Astrocyte of the hippocampus (primary cell): ENCODE measurements around the gene OMD.

Source experiments
- DNase-seq: peaks from one replicate; pipeline ENCODE4 v3.0.0; 2011; ENCODE audit warnings: low read depth, low spot score

Gene OMD, protein sequence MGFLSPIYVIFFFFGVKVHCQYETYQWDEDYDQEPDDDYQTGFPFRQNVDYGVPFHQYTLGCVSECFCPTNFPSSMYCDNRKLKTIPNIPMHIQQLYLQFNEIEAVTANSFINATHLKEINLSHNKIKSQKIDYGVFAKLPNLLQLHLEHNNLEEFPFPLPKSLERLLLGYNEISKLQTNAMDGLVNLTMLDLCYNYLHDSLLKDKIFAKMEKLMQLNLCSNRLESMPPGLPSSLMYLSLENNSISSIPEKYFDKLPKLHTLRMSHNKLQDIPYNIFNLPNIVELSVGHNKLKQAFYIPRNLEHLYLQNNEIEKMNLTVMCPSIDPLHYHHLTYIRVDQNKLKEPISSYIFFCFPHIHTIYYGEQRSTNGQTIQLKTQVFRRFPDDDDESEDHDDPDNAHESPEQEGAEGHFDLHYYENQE

DNA sequence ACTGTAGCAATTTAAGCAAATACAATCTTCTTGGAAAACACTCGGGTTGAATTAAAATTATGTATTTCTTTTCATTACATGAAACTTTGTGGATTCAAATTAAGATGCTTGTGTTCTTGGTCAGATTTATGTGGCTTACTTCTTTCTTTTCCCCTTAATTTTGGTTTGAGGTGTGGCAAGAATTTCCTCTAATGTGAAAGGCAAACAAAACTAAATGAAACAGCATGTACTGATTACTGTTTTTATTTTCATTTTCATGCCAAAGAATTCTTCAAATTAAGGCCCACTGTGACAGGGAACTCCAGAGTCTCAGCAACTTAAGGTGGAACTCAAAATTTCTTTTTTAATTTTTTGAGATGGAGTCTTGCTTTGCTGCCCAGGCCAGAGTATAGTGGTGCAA, at the start of gene OMD:
OMD (minus strand) TSS at position 132 of the 400 bp plus-strand sequence. CDS start 6,913 bp downstream, outside the sequence.
- DNase-seq, result peak; percentile 36

DNA sequence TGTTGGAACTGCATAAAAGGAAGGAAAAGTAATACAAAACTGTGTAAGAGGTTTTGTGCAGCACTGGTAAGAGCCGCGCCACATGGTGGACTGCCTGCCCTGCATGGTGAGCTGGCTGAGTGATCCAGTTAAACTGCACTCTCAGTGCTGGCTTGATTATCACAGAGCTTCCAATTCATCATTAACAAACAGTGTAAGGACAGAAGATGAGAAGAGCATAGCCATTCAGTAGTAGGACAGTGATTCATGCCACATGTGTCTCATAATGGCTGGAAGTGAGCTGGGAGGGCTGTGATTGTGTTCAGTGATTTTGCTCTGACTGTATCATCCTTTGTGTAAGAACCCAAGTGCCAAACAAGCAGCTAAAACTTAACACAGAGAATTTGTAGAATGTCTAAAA, 43.9 kb upstream of the OMD start:
- no peak for DNase-seq

DNA sequence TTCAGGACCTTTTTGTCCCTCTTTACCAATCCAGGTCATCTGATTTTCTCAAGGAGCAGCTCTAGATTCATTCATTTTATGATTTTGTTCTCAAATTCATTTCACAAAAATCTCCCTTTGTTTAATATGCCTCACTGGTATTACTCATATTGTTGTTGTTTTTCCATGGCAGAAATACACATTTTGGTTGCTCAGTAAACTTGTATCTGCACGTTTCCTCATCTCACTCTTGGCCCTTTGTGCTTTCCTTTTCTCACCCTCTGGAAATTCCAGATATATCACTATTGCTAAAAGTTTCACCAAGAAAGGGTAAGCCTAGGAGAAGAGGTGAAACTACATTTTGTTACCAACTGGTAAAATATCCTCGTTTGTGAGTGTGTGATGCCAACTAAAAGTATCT, 43.2 kb upstream of the OMD start:
- DNase-seq, result no peak

DNA sequence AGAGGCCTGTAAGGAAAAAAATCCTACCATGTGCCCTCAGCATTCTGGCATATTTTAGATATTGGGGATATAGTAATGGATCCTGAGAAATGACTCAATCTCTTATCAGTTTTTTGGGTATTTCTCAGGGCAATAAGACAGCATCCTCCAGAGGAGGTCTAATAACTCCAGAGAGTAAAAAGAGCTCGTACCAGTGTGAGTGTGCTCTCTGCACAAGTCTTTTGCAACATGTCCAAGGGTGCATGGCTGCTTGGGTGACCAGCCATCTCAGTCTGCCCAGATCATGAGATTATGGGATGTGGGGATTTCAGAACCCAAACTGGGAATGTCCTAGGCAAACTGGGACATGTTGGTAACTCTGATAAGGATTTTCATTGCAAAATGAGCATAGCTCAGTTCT, 42.8 kb upstream of the OMD start:
- no peak for DNase-seq

DNA sequence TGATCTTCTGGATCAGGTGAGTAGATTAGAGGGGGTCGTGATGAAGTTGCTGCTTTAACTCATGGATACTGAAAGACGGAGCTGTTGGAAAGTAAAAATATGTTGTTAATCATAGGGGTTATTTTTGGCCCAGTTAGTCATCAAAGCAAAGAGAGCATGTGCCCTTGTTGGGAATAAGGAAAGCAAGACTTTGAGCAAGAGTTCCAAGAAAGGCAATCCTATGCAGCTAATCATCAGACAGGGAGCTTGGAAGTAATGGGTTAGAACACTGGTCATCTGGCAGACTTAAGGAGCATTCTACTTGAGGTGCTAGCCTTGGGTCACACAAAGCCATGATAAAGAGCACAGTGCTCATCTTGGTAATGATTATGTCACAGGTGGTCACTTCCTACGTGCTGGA, 39.7 kb upstream of the OMD start:
- peak; percentile 73 for DNase-seq

DNA sequence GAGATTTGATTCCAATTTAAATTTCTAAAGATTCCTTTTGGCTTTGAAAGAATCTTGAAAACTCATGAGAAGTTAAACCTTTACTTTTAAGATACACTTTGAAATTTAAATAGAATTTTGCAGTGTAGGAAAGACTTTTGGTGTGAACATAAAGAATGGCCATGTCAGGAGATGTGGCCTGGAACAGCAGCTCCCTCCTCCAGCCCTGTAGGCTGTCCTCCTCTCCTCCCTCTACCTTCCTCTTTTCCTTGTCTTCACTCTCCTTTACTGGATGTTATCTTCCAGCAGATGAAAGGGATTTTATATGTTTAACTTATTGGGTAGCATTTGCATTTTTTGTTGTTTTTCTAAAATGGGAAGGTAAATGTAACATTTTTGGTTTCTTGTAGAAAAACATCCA, 39.1 kb upstream of the OMD start:
- DNase-seq, result no peak

DNA sequence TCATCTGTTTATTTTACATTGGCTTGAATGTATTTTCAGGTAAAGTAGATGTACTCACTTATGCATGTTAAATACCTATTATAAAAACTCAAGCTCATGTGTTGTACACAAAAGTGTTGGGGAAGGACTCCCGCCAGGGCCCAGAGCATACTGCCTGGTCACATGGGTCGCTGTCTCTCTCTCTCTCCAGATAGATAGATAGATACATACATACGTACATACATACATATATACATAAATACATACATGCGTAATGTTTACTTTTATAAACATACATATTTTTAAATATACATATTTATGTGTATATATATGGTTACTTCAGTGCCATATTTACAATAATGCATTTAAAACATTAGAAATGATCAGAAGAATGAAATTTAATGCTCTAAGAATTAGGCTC, 33.3 kb upstream of the OMD start:
- DNase-seq, result no peak

DNA sequence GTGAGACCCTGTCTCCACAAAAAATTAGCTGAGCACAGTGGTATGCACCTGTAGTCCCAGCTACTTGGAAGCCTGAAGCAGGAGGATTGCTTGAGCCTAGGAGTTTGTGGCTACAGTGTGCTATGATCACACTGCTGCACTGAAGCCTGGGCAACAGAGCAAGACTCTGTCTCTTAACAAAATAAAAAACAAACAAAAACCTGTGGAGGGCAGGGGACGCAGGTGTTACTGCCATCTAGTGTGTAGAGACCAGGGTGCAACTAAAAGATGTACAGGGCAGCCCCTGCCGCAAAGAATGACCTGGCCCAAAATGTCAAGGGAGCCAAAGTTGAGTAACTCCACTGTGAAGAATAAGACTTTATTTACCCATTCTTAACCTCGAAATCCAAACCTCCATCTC, 30.9 kb upstream of the OMD start:
- no peak for DNase-seq

DNA sequence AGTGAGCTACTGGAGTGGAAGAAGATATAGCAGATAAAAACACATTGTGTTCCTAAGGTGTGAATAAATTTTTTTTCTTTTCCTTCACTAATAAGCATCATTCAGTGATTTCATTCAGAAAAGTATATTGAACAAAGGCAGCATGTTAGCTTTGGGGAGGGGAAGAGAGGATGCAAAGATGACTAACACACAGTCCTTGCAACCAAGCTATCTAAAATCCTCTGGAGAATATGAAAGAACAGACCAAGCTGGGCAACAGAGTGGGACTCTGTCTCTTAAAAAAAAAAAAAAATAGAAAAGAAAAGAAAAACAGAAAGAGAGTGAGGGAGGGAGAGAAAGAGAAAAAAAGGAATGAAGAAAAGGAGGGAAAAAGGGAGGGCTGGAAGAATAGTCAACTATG, 22.3 kb upstream of the OMD start:
- DNase-seq, result no peak

DNA sequence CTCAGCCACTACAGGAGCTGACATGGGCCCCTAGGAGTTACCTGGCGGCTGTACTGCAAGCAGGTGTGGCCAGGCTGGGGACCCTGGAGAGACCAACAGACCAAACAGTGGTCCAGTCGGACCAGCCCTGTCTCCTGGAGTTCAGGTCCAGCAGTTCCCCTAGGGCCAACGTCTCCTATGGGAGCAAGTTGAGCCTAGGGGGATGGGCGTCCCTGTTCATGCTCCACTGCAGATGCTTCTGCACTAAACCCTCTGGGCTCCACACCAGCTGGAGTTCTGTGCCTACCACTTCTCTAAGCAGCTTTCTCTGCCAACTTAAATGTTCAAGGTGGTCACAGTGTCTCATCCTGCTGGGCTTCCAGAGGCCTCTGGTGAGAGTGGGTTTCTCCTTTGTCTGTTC, 20.6 kb upstream of the OMD start:
- no peak for DNase-seq

DNA sequence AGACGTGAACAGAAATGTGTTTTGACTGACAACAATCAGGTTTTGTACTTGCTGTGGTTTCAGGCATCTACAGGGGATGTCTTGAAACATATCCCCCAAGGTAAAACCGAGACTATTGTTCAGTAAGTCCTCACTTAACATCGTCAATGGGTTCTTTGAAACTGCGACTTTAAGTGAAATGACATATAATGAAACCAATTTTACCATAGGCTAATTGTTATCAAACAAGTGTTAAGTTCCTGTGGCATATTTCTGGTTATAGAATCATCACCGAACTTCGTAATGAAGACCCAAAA, 16.4 kb upstream of the OMD start:
- DNase-seq, result no peak

DNA sequence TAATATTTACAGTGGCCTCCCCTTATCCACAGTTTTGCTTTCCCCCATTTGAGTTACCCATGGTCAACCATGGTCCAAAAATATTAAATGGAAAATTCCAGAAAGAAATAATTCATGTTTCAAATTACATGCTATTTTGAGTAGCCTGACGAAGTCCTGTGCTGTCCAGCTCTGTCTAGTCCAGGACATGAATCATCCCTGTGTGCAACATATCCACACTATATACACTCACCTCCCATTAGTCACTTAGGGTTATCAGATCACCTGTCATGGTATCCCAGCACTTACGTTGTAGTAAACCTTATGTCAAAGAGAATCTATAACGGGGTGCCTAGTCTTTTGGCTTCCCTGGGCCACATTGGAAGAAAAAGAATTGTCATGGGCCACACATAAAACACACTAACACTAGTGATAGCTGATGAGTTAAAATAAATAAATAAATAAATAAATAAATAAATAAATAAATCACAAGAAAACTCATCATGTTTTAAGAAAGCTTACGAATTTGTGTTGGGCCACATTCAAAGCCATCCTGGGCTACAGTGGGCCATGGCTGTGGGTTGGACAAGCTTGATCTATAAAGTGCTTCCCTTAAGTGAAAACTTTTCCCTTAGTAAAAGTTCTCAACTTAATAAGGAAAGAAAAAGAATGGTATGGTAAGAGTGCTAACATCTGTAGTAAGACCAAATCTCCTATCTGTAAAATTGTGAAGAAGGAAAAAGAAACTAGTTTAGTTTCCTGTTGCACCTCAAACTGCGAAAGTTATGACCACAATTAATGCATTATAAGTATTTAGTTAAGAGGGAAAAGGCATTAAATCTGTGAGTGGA, 15.9 kb upstream of the OMD start:
- peak; percentile 27 for DNase-seq

DNA sequence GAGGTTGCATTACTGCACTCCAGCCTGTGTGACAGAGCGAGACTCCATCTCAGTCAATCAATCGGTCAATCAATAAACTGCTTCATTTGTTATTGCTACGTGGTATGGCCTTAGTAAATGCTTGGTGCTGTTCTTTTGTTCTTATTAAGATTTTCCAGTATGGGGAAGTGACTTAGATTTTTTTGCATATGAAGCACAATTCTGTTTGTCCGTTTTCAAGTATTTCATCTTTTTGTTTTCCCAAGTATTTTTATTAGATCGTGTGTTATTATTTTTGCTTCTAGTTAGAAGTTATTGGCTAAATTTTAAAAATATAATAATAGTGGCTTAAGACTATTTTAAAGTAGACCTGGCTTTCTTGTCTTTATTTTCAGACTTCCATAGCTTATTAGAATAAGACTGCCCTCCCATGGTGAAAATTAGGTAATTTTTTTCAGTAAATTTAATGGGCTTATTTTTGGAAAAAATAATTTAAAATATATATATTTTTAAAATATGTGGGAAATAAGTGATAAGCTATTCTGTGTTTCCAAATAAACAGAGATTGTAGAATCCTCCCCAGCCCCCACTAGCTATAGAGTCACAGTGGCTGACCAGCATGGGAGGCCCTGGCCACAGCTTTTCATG, 14.7 kb upstream of the OMD start:
- DNase-seq, result no peak

DNA sequence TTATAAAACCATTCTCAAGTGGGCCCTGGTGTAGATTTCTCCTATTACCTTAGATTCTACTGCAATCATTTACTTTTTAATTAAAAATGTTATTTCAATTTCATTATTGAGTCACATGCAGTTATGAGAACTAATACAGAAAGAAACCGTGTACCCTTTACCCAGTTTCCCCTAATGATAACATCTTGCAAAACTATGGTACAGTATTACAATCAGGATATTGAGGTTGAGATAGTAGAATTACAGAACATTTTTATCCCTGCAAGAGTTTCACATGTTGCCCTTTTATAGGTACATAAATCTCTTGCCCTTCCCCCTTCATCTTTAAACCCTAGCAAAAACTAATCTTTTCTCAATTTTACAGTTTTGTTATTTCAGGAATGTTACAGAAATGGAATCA, 11.0 kb upstream of the OMD start:
- DNase-seq, result no peak

DNA sequence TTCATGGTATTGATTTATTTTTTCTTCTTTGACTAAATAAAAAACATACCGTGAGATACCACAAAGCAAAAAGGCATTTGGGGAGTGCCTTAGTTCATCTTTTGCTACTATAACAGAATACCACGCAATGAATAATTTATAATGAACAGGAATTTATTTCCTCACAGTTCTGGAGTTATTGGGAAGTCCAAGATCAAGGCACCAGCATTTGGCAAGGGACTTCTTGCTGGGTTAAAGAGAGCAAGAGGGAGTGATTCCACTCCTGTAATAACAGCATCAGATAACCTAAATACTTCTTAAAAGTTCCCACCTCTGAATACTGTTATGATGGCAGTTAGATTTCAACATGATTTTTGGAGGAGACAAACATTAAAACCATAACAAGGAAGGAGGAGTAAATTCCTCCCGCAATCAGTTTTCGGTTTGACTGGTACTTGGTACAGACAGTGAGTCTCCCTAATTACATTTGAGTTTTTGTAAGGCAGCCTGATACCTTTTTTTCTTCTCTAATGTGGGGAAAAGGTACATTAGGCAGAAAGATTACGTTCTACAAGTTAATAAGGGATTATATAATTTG, 8.8 kb upstream of the OMD start:
- DNase-seq, result no peak

DNA sequence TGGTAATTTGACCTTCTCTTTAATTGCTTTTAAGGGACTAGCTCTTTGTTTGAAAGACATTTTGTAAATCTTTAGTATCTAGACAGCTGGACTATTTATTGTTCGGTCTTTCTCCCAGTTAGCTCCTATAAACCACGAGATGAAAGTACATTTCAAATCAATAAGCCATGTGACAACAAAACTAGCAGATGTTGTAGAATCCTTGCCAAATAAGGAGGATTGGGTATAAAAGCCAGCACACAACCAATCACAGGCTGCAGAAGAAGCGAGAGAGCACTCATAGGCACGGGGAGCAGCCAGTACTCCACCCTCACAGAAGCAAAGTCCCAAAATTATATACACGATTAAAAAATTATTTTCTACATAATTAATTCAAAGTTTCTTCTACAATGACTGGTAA, 8.1 kb upstream of the OMD start:
- no peak for DNase-seq

DNA sequence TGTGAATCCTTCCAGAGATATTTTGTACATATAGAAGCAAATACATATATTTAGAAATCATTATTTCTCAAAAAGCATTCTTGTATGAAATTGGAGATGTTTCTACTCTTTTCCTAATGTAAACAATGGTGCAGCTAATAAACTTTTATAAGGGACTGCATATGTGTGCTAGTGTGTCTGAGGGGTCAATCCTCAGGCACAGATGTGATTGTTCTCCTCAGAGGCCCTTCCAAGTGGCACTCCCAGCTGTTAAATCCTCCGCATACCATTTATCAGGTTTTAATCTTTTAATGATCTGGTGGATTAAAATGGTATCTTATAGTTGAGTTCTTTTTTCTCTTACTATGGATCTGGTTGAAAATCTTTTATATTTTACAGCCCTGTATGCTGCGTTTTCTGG, 5.6 kb upstream of the OMD start:
- no peak for DNase-seq

DNA sequence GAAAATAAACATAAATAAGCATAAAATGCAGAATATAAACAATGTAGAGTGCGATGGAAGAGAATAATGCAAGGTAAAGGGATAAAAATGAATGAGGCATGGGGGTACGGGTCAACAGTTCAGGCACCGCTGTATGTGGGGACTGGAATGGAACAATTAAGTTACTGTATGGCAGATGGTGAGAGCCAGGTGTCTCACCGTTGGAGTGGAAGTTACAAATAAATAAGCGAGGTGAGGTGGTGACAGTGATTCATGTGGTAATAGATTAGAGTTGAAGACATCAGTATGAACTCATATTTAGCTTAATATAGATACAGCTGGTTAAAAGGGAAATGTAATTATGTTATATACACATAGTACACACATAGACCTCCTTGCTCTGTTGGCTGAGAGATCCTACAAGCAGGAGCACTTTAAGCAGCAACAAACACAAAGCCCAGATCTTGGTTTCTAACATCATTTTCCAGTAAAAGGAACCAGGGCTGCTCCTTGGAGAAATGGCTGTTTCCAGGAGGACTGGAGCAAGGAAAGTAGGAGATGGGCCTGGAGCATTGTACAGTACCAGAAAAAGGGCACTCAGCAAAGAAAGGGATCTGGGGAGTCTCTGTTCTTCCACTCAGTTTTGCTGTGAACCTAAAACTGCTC, 2.4 kb upstream of the OMD start:
- no peak for DNase-seq

DNA sequence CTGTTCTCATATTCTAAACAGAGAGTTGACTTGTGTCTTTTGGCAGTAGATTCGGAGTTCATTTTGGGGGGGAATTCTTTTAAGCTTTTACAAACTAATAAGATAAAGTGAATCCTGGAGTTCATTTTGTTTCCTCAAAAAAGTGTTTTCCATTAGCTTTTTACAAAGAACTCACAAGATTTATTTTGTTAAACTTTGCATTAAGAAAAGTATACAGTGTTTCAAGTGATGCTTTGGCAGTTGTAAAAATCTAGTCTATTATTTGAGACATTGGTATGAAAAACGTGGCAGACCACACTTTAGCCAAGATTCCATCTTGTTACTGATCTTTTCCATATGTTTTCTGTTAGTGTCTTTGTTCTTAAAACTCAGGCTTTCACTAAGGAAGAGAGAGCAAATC, 1.2 kb upstream of the OMD start:
- DNase-seq, result no peak

DNA sequence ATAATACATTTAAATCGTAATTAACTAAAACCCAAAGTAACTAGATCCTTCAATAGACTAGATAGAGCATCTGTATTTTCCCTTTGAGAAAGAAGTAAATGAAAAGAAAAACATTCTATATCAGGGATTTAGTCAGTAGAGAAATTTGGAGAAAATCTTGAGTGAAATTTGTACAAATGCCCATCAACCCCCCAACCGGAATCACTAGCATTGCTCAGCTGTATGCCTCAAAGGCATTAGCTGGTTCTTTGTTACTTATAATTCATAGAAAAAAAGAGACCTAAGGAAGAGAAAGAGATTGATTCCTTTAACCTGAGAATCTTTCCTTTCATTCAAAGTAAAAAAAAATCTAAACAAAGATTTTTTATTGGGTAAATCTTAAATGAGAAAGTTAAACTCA, 659 bp downstream of the OMD start:
- DNase-seq, result no peak

DNA sequence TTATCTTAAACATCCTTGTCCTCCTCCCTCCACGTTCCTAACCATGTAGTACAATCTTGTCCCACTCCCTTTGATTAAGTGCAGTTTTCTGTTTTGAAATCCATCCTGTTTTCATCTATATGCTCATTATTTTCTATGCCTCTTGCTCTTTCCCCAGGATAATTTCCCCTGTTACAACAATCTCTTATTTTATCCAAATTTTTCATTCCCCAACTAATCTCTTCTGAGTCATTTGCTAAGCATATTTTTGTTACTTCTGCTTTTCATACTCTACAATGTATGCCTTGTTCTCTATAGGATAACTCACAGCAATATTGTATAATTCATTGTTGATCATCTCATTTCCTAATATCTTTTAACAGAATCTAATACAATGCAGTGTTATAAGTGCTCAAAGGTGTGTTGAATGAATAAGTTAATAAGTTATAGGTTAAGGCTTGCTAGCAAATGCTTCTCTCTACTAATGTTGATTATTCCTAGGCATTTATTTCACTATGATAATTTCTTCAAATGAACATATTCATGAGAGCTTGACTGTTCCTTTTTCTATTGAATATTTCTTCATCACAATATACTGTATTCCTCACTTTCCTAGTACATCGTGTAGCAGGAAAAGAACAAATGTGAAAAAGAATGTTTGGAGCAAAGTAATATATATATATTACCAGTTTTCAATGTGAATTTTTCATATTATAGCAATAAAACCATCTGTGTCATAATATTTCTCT, 1.5 kb downstream of the OMD start:
- no peak for DNase-seq
